GM18505 (cell line): Measurements from ENCODE around the gene C1orf115.

Experiments
- ATAC-seq: cut with Tn5 transposase; IDR thresholded peaks from one replicate; pipeline ENCODE4 v1.9.1; 2021; ENCODE audit not compliant: unreplicated experiment
- POLR2A ChIP-seq: IDR thresholded peaks from 4 replicates; pipeline ENCODE4 v1.6.1; 2011; ENCODE audit warnings: borderline replicate concordance; ENCODE audit not compliant: insufficient read depth, insufficient read length; ENCODE audit errors: extremely low read depth

C1orf115 gene

GRCh38 chr1:220690140-220691052 lies at the start of gene C1orf115:
Gene C1orf115, plus strand, starts transcription at chr1:220690363. Its CDS starts 40 bp downstream, at chr1:220690403.
- peak; percentile 96 for ATAC-seq
- peak; percentile 56 for TF ChIP-seq POLR2A

- no peak for ATAC-seq
- TF ChIP-seq POLR2A = no peak
Measured at GRCh38 chr1:220642285-220642684, 47.9 kb upstream of the C1orf115 start.

GRCh38 chr1:220652995-220653394 lies 37.2 kb upstream of the C1orf115 start:
- no peak for TF ChIP-seq POLR2A
- no peak for ATAC-seq

- peak; percentile 99 for ATAC-seq
Measured at GRCh38 chr1:220655509-220655908, 34.7 kb upstream of the C1orf115 start.

GRCh38 chr1:220655961-220656740 lies 34.0 kb upstream of the C1orf115 start:
- TF ChIP-seq POLR2A = no peak
- ATAC-seq = peak; percentile 13

More at GRCh38 chr1:220655509-220655908, 34.7 kb upstream of the C1orf115 start:
- TF ChIP-seq POLR2A = no peak

- TF ChIP-seq POLR2A = no peak
Measured at GRCh38 chr1:220666349-220666748, 23.8 kb upstream of the C1orf115 start.

GRCh38 chr1:220669005-220669404 lies 21.2 kb upstream of the C1orf115 start:
- TF ChIP-seq POLR2A = no peak
- ATAC-seq = no peak

More at GRCh38 chr1:220666349-220666748, 23.8 kb upstream of the C1orf115 start:
- ATAC-seq = no peak

GRCh38 chr1:220670365-220670764 lies 19.8 kb upstream of the C1orf115 start:
- TF ChIP-seq POLR2A = no peak
- ATAC-seq = no peak

- no peak for ATAC-seq
- no peak for TF ChIP-seq POLR2A
Measured at GRCh38 chr1:220673921-220674320, 16.2 kb upstream of the C1orf115 start.

- no peak for ATAC-seq
- TF ChIP-seq POLR2A = no peak
Measured at GRCh38 chr1:220677251-220677650, 12.9 kb upstream of the C1orf115 start.

- no peak for TF ChIP-seq POLR2A
- ATAC-seq = peak; percentile 95
Measured at GRCh38 chr1:220680085-220680687, 10.0 kb upstream of the C1orf115 start.

- no peak for ATAC-seq
- TF ChIP-seq POLR2A = no peak
Measured at GRCh38 chr1:220681220-220681880, 8.8 kb upstream of the C1orf115 start.
